Stimulated activated CD4-positive, alpha-beta T cell treated with anti-CD3 and anti-CD28 coated beads, Interleukin-1b, Interleukin-23, amount 100 ng/mL, for 24 hours (primary cell): ENCODE data around the gene IL12RB1.

Experiments used
- DNase-seq, 4 experiments: peaks; one replicate each; pipeline ENCODE4 v3.0.0-alpha.2; 2020; ENCODE audit warnings: low read depth in 4 of 4, low spot score in 1 of 4

IL12RB1 gene

DNA sequence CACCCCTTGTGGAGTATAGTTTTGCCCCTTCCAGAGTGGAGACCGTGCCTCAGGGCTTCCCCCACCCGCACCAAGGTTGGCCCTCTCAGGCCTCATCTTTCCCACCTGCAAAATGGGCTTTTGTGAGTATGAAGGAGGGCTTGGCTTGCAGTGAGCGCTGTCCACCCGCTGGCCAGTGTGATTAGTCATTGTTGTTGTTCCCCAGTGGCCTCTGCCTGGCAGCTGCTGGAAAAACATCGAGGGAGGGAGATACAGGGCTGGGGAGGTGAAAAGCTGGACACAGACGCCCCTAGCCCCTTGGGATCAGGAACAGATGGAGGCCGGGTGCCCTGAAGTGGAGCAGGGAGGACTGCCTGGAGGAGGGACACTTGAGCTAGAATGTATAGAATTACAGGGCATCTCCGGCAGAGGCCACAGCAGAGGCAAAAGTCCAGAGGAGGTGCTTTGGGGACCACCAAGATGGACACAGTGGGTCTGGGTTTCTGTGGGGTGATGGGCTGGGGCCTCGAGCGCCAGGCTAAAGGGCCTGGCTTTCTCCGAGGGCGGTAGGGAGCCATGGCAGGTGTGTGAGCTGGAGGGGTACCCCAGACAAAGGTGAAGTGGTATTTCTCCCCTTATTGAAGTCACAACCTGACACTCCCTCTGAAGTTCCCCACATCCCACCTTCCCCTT, 3.9 kb upstream of the IL12RB1 start:
- no peak for DNase-seq

DNA sequence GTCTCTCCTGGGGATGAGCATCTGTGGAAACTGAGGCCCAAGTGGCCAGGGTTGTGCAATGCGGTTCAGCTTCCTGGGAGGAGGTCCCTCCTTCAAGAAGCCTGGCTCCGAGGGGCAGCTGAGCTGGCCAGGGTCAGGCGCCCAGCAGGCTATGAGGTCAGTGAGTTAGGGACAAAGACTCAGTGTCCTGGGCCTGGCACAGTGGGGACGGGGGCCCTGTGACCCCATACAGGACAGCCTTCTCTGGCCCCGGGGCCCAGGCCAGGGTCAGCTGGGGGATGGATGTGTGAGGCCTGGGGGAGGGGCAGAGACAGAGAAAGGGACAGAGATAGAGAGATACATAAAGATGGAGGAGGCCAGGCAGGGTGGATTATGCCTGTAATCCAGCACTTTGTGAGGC, 3.0 kb upstream of the IL12RB1 start:
- DNase-seq: no peak

DNA sequence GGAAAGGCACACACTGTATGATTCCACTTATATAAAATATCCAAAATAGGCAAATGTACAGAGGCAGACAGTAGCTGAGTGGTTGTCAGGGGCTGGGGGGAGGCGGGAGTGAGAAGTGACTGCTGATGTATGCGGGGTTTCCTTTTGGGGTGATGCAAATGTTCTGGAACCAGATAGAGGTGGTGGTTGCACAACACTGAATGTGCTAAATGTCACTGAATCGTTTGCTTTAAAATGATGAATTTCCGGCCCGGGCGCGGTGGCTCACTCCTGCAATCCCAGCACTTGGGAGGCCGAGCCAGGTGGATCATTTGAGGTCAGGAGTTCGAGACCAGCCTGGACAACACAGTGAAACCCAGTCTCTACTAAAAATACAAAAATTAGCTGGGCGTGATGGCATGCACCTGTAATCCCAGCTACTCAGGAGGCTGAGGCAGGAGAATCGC, 2.4 kb upstream of the IL12RB1 start:
- DNase-seq: peak in 3 of 4 experiments; percentile 28 to 49 (median 29)

DNA sequence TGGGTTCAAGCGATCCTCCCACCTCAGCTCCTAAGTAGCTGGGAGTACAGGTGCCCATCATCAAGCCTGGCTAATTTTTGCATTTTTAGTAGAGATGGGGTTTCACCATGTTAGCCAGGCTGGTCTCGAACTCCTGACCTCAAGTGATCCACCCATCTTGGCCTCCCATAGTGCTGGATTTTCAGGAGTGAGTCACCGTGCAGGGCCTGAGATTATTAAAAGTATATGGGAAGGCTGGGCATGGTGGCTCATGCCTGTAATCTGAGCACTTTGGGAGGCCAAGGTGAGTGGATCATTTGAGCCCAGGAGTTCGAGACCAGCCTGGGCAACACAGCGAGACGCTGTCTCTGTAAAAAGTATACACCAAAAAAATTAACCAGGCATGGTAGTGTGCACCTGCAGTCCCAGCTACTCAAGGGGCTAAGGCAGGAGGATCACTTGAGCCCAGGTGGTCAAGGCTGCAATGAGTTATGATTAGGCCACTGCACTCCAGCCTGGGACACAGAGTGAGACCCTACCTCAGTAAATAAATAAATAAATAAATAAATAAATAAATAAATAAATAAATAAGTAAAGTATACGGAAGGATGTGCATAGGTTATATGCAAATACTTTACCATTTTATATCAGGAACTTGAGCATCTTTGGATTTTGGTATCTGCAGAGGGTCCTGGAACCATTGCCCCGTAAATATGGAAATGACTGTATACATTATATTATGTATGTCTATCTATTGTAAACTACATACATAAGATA, 854 bp downstream of the IL12RB1 start:
- DNase-seq: no peak

DNA sequence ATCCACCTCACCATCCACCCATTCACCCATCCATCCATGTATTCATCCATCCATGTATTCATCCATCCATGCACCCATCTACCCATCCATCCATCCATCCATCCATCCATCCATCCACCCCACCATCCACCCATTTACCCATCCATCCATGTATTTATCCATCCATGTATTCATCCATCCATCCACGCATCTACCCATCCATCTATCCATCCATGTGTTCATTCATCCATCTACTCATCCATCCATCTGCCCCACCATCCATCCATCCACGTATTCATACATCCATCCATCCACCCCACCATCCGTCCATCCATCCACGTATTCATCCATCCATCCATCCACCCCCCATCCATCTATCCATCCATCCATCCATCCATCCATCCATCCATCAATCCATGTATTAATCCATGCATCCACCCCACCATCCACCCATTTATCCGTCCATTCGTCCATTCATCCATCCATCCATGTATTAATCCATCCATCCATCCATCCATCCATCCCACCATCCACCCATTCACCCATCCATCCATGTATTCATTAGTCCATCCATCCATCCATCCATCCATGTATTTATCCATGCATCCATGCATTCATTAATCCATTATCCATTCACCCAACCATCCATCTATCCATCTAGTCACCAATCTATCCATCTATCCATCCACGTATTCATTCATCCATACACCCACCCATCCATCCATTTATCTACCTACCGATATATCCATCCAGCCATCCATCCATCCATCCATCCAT, 2.6 kb downstream of the IL12RB1 start:
- DNase-seq: no peak

DNA sequence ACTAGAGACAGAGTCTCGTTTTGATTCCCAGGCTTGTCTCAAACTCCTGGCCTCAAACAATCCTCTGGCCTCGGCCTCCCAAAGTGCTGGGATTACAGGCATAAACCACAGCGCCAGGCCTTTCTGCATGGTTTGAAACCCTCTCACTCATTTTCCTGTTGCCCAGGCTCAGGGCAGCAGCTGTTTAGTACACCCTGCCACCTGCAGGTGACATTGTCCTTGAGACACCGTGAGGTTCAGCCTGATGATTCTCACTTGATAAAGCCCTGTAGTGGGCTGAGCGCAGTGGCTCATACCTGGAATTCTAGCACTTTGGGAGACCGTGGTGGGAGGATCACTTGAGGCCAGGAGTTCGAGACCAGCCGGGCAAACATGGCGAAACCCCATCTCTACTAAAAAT, 12.5 kb downstream of the IL12RB1 start:
- no peak for DNase-seq

DNA sequence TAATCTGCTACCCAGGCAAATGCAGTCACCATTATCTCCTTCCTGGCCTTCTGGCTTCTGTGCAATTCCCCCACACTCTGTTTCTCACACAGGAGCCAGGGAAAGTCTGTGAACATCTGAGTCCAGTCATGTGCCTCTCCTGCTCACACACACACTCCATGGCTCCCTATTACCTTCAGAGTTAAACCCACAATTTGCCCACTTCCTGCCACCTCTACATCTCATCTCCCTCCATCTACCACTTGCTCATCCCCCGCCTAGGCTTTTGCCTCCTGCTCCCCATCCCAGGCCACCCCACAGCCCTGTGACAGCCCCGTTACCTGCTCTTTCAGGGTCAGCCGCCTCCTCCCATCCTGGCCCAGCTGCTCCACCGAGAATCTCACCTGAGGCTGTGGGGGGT, 13.5 kb downstream of the IL12RB1 start:
- no peak for DNase-seq

DNA sequence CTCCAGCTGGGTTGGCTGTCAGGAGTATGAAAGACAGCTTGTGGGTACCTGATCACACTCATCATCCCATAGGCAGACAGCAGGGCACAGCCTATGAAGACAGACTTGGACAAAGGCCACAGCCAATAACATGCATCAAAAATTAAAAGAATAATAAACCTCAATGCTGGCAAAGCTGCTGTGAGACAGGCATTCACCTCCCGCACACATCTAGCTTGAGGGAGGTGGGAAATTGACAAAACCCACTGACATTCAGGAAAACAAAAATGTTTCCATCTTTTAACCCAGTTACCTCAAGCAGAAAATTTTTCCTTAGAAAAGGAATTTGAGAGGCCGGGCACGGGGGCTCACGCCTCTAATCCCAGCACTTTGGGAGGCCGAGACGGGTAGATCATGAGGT, 14.4 kb downstream of the IL12RB1 start:
- DNase-seq: no peak

DNA sequence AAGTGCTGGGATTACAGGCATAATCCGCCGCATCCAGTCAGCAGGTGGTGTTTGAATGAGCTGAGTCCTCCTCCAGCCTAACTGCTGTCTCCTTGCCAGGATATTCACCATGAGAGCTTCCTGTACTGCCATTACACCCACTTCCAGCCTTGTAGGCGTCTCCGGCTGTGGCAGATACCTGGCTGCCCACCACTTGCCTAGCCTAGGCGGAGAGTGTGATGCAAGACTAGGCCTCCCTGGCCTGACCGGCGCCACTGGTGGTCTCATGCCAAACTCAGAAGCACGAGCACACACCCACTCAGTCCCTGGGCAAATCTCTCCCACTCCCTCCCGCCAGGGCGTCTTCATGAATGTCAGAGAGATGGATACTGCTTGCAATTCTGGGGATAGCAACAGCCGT, 16.6 kb downstream of the IL12RB1 start:
- DNase-seq: no peak

DNA sequence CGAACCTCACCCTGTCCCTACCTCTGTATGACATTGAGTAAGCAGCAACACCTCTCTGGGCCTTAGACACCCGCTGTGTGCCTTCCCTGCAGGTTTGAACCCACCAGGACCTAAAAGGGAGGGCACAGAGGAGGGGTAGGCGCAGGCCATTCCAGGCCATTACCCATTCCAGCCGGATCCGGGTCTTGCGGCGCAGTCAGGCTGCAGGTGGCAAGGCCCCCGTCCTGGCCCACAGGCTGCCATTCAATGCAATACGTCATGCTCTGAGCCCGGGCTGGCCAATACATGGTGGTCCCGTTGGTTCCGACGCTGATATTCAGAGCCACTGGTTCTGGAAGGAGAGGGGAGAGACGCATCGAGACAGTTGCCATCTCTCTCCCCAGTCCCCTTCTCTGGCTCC, 17.4 kb downstream of the IL12RB1 start:
- no peak for DNase-seq

DNA sequence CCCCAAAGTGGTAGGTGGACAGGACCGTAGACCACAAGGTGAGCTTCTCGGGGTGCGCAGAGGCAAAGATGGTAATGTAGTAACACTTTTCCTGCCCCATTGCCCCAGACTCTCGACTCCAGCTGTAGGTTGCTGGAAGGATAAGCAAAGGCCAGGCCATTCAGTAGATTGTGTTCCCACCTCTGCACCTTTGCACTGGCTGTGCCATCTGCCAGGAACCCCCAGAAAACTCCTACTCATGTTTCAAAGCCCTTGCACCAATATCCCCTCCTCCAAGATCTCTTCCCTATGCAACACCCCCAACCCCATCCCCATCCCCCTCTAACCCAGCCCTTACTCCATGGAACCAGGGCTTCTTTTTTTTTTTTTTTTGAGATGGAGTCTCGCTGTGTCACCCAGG, 18.3 kb downstream of the IL12RB1 start:
- DNase-seq: no peak

DNA sequence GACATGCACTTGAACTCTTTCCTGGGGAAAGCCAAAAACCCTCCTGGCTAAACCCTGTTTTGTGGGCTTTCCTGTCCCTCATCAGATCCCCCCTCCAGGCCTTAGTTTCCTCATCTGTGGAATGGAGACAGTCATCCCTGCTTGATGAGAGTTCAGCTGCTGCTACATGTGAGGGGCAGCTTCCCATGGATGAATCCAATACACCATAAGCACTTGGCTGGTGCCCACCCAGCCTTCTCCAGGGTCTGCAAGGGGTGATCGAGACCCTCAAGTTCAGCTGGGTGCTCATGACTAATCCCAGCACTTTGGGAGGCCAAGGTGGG, 21.6 kb downstream of the IL12RB1 start:
- DNase-seq: no peak

DNA sequence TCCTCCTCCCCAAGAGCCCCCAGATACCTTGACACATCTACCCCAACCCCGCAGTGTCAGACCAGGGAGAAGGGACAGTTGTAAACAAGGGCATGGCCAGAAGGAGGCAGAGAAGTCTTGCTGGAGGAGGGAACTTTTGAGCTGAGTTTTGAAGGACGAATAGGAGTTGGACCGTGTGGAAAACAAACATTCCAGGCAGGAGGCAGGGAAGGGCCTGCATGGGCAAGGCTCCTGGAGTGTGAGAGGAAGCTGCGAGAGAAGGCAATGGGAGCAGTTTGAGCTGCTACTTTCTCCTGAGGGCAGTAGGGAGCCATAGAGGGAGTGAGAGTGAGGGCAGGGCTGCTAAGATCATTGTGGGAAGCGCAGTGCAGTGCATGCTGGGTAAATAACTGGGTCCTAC, 23.3 kb downstream of the IL12RB1 start:
- DNase-seq: no peak

DNA sequence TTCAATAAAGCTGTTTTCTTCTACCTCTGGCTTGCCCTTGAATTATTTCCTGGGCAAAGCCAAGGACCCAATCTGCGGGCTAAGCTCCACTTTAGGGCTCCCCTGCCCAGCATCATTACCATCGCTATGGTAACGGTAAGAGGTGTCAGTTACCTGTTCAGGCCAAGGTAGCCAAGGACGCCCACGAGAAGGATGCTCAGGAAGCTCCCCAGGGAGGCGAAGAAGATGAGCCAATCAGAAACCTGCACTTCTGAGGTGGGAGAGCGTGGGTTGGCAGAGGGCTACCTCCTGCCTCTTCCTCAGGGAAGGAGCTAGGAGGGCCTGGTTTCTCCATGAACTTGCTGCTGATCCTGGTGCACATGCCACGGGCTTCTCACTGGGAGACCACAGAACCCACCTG, 24.7 kb downstream of the IL12RB1 start:
- DNase-seq: no peak

DNA sequence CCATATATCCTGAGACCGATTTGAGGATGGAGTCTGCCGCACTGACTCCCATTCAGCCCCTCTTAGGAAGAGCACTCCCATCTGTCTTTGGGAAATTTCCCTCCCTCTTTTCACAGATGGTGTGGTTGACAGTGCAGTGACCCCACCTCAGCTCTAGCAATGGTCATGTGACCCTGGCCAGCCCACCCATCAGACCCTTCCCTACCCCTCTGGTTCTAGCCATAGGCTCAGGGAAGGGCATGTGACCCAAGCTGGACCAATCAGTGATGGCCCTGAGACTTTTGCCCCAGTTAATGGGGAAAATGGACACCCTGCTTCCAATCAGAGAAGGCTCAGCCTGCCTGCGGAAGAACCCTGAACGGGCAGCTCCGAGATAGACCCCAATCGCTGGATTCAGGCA, 26.3 kb downstream of the IL12RB1 start:
- no peak for DNase-seq

DNA sequence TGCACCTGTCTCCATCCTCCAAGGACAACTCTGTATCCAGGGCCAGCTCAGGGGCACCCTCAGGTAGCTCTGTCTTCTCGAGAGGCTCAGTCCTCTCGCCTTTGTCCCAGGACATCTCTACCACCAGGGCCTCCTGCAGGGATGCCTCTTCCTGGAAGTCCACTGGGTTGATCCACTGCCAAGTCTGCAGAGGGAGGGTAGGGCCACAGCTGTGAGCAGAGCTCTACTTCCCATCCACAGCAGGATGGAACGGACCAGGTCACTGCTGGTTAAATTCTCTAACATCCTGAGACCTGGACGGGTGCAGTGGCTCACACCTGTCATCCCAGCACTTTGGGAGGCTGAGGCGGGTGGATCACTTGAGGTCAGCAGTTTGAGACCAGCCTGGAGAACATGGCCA, 26.8 kb downstream of the IL12RB1 start:
- no peak for DNase-seq

DNA sequence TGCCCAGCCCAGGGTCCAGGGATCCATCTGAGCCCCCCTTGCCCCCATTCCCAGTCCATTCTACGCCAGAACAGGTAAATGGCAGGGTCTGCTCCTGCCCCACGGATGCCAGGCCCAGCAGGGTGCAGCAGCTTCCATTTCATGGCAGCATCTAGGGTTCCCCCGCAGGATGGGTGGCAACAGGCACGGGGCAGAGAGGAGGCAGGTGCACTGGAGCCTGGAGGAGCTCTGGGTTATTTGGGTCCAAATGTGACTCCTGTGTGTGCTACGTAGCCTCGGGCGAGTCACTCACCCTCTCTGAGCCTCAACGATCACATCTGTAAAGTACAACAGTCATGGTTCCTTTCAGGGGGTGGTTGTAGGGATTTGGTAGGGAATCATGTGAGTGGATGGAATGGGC, 27.4 kb downstream of the IL12RB1 start:
- DNase-seq: no peak

DNA sequence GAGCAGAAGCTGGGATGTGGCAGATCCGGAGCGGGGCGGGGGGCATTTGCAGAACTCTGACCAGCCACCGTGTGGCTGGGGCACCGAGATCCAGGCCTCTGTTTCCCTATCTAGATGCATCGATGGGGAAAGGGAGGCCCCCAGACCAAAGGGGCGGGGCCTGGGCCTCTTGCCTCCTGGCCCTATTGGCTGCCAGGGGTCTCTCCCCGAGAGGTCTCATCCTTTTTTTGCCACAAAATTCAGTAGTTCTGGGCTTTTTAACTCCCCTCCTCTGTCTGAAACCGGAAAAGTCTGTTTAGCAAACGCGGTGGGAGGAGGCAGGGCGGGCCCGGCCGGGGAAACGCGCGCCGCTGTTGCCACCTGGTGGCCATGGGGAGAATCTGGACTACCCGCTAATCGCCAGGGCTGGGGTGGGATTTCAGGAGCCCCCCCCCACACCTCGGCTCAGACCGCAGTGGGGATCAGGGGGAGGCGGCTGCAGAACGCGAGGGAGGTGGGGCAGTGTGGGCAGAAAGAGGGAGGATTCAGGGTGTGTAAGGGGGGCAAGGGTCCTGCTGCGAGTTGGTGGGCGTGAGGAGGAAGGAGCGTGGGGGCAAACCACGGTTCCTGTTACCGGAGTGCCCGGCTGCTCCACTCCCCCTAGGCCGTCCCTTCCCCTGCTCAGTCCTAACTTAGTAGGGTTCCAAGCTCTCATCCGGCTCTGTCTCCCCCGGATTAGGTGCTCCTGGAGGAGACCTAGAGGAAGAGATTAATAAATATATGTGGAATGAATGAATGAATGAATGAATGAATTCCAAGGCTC, 28.3 kb downstream of the IL12RB1 start:
- peak; percentile 50 to 69 (median 61) for DNase-seq

DNA sequence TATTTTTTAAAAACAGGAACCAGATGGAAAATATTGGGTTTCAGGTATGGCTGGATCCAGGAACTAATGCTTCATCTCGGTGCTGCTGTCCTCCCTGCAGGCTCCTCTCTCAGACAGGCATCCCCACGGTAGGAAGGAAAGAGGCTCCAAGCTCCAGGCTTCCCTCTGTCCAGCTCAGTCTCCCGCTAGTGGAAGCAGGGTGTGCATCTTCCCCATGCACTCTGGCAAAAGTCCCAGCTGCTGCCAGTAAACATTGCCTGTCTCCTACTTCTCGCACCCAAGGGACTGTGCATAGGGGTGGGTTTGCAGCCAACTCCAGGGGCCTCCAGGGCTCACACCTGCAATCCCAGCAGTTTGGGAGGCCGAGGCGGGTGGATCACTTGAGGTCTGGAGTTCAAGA, 29.2 kb downstream of the IL12RB1 start:
- DNase-seq: no peak

DNA sequence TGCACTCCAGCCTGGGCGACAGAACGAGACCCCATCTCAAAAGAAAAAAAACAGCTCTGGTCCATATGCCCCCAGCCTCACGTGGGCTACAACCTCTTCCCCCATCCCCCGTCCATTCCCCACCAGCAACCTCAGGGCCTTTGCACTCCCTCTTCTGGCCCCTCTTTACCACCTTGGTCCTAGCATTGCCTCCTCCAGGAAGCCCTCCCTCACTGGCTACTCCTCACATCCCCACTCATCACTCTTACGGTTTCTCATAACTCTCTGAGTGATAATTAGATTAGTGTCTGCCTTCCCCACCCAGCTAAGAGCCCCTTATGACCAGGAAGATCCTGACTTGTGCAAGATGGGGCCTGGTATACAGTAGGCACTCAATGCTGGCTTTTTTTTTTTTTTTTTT, 30.8 kb downstream of the IL12RB1 start:
- DNase-seq: no peak

DNA sequence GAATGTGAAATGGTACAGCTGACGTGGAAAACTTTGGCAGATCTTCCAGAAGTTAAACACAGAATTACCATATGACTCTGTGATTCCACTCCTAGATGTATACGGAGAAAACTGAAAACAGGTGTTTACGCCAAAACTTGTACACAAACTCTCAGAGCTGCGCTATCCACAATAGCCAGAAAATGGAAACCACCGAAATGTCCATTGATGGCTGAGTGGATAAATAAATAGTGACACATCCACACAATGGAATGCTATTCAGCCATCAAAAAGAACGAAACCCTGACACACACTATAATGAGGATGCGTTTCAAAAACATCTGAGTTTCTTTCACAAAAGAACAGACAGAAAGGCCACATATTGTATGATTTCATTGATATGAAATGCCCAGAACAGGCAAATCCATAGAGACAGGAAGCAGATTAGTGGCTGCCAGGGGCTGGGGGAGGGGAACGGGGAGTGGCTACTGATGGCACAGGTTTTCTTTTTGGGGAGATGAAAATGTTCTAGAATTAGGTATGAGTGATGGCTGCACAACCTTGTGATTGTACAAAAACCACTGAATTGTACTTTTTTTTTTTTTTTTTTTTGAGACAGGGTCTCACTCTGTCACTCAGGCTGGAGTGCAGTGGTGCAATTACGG, 33.0 kb downstream of the IL12RB1 start:
- no peak for DNase-seq
